WI38 (cell line): Measurements from ENCODE around the gene PELI2.

Source experiments
- H3K4me3 ChIP-seq: 2 replicates; pipeline ENCODE4 v1.5.1; 2011; ENCODE audit warnings: low read depth, mild to moderate bottlenecking, control low read depth, low read length
- CTCF ChIP-seq: IDR thresholded peaks from 2 replicates; pipeline ENCODE4 v1.5.1; 2012; ENCODE audit warnings: low read depth, mild to moderate bottlenecking, control low read depth, low read length

PELI2 gene

GRCh38 chr14:56150645-56151345 is 32.6 kb downstream of the PELI2 start:
- H3K4me3 ChIP-seq: no peak overlapping the region
- TF ChIP-seq CTCF: no peak

GRCh38 chr14:56152221-56152620 is 34.0 kb downstream of the PELI2 start:
- no peak overlapping the region for H3K4me3 ChIP-seq
- TF ChIP-seq CTCF: no peak

GRCh38 chr14:56153267-56153666 is 35.1 kb downstream of the PELI2 start:
- no peak for TF ChIP-seq CTCF
- no peak overlapping the region for H3K4me3 ChIP-seq

GRCh38 chr14:56154321-56154720 is 36.1 kb downstream of the PELI2 start:
- H3K4me3 ChIP-seq: no peak overlapping the region
- TF ChIP-seq CTCF: no peak

GRCh38 chr14:56156096-56156495 is 37.9 kb downstream of the PELI2 start:
- no peak for TF ChIP-seq CTCF
- no peak overlapping the region for H3K4me3 ChIP-seq

GRCh38 chr14:56159066-56159465 is 40.9 kb downstream of the PELI2 start:
- H3K4me3 ChIP-seq: no peak overlapping the region

More at GRCh38 chr14:56159066-56159465, 40.9 kb downstream of the PELI2 start:
- no peak for TF ChIP-seq CTCF
